Esophagus squamous epithelium (tissue), 5 donors: ENCODE data around the gene ZNF117. TPM values are rescaled to one million over a fixed set of nuclear protein-coding genes. Genes with fewer than 3 reads are reported as not detected.
"Not testable (repeated sequence)": the region's sequence is repeated elsewhere in the genome, so short reads cannot be mapped to it uniquely, and the experiment has no call there.

ENCODE experiments used
- DNase-seq: peaks from one replicate; lab custom pipeline; 2025; lab: John Stamatoyannopoulos, UW
- H3K27ac ChIP-seq, 4 donors: fragments of 200-600 bp; sonication (generic); one replicate each; pipeline ENCODE4 v1.5.1; 2016 to 2019; ENCODE audit warnings: mild to moderate bottlenecking in 1 of 4
- H3K27me3 ChIP-seq, 4 donors: fragments of 200-600 bp; sonication (generic); 1 replicate in 3 of 4; 2 replicates in 1 of 4; pipeline versions ENCODE4 v1.5.1 to v1.6.0; 2017 to 2021; ENCODE audit warnings: antibody characterized with exemption in 1 of 4
- H3K36me3 ChIP-seq, 3 donors: fragments of 200-600 bp; sonication (generic); one replicate each; pipeline ENCODE4 v1.5.1; 2016 to 2019
- H3K4me1 ChIP-seq, 3 donors: fragments of 200-600 bp; sonication (generic); one replicate each; pipeline ENCODE4 v1.5.1; 2017 to 2019
- H3K4me3 ChIP-seq, 4 donors: fragments of 200-600 bp; sonication (generic); 1 replicate in 3 of 4; 2 replicates in 1 of 4; pipeline ENCODE4 v1.5.1; 2016 to 2019; ENCODE audit warnings: mild to moderate bottlenecking in 2 of 4, moderate library complexity in 1 of 4
- H3K9me3 ChIP-seq, 3 donors: fragments of 200-600 bp; sonication (generic); one replicate each; pipeline ENCODE4 v1.5.1; 2016 to 2019
- POLR2A ChIP-seq, 4 donors: fragments of 450-650 bp; IDR thresholded peaks; one replicate each; pipeline ENCODE4 v1.6.1; 2017; ENCODE audit warnings: antibody characterized with exemption in 4 of 4, mild to moderate bottlenecking in 4 of 4, moderate library complexity in 3 of 4
- WGBS, 2 donors: methylation state at CpG; one replicate each; pipeline ENCODE4 v1.1.5; 2018; 5-methylcytosine and 5-hydroxymethylcytosine counted together
- intact Hi-C: fragments of 100-400 bp; cut with DNase I; formaldehyde crosslinking; loops from one replicate; pipeline ENCODE4 v1.15.0; 2022
- total RNA-seq, 4 donors: library from RNA; depleted of rRNA; stranded (reverse); fragments of >200 nt; gene quantifications; one replicate each; pipeline ENCODE4 v1.1.0, GENCODE V29; 2016
- TF ChIP-seq, protein P1 (sequence below), 6 experiments: fragments of 450-650 bp in 4 of 6; fragments of 200-600 bp in 2 of 6; sonication (generic) in 2 of 6; IDR thresholded peaks; one replicate each; pipeline ENCODE4 v1.5.1; 2016 to 2019; ENCODE audit warnings: antibody characterized with exemption in 6 of 6, mild to moderate bottlenecking in 4 of 6, moderate library complexity in 4 of 6
- donor health status: DM: yes; HTN: yes; CAD: no.

The ZNF117 gene
- total RNA-seq, 4 donors from 2014 or later, result 3.7 to 17.3 (median 10.9) TPM

DNA sequence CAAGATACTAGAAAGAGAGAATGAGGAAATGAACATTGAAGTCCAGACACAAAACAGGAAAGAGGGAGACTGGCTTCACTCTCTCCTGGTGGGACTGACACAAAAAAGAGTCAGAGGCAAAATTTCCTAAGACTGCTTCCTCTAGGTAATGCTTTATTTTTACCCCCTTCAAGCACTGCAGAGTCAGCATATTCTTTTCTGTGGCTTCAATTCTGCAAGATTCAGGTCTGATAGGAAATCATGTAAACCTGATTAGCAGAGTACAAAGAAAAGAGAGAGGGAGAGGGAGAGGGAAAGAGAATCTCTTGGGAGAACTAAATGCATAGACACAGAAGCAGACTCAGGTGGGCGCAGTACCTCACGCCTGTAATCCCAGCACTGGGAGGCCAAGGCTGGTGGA, 18.6 kb upstream of the ZNF117 start:
- WGBS, 2 donors, result 89 to 92% methylated on average over 2 of the region's 2 CpGs
- H3K27me3 ChIP-seq, H3K27ac ChIP-seq, H3K36me3 ChIP-seq, DNase-seq, intact Hi-C loops, H3K9me3 ChIP-seq, H3K4me3 ChIP-seq: not testable (repeated sequence)
- peaks cover 0 to 23% (median 12%) of the 10 kb centered on the region in 3 donors for H3K4me1 ChIP-seq

DNA sequence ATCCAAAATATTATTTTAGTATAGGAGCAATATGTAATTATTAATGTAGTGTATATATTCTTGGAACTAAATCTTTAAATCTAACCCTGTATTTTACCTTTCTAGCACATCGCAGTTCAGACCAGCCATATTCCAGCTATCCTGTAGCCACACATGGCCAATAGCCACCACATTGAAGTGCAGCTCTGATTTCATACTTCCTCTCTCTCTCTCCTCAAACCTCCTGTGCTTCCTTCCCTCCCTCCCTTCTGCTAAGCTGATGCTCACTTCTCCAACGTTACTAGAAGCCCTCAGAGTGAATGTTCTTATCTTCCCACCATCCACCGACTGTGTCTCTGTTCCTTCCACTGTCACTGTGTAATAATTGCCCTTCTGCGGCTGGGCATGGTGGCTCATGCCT, 16.2 kb upstream of the ZNF117 start:
- Histone ChIP-seq H3K36me3 (peaks cover 0 to 17% (median 0%) of the 10 kb centered on the region in 3 donors), H3K4me3 (peak overlapping the region in 3 of 4 donors; percentile 79 to 88 (median 81)), H3K4me1 (peaks cover 0 to 39% (median 12%) of the 10 kb centered on the region in 3 donors), H3K27ac (peak overlapping the region; percentile 89 to 93 (median 90))
- DNase-seq, intact Hi-C loops, H3K27me3 ChIP-seq, H3K9me3 ChIP-seq: not testable (repeated sequence)
- WGBS, 2 donors, result 54 to 61% methylated on average over 2 to 3 of the region's 4 CpGs

DNA sequence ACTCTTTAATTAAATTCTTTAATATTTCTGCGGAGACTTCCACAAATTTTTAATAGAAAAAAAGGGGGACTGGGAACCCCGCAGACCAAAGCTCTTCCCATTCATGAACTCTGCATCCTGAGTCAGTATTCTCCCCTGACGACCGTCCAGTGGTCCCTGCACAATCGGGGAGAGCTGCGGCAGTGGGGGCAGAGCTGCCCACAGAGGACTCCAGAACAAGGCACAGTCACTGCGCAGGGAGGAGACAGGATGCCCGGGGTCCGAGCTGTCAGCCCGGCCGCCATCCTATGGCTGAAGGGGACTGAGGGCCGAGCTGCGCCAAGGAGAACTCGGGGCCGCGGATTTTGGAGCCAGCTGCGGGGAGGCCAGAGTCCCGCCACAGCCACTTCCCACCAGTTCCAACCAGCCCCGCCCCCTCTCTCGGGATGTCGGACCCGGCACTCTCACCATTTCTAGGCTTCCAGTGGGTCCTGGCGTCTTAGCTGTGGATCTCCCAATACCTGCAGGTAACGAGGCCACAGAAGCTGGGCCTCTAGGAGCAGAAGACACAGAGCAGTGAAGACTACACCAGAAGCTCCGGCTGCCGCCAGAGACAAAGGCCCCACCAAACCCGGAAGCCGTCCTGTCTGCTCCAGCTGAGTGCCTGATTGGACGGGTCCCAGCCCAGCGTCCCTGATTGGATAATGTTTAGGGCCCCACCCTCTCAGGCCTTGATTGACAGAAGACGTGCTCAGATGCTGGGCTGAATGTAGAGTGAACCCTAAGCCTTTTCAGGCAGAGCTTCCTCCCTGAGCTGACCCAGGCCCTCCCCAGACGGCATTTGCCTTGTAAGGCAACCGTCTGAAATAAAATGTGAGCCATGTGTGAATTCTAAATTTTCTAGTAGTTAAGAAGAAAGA, 15.5 kb upstream of the ZNF117 start, which contains the start of gene ERV3-1:
ERV3-1 (minus strand) TSS at position 594 of the 899 bp plus-strand sequence. CDS start 13,661 bp downstream, outside the sequence.
- peak; percentile 94 for DNase-seq
- Histone ChIP-seq H3K9me3 (peaks cover 0 to 9% (median 0%) of the 10 kb centered on the region in 3 donors), H3K27me3 (no peaks in the 10 kb centered on the region), H3K4me1 (peaks cover 0 to 45% (median 12%) of the 10 kb centered on the region in 3 donors), H3K36me3 (peaks cover 0 to 24% (median 0%) of the 10 kb centered on the region in 3 donors), H3K4me3 (peak within 1 kb of the TSS; percentile 71 to 88 (median 80)), H3K27ac (peak within 1 kb of the TSS; percentile 89 to 93 (median 90))
- intact Hi-C loops, result no loop called here
- 1 to 9% methylated on average over 7 to 22 of the region's 33 CpGs for WGBS, 2 donors
- peak in 3 of 4 donors; percentile 73 to 97 (median 95) for TF ChIP-seq POLR2A (IDR thresholded peaks at IDR 0.05)
- TF ChIP-seq, protein P1, sequence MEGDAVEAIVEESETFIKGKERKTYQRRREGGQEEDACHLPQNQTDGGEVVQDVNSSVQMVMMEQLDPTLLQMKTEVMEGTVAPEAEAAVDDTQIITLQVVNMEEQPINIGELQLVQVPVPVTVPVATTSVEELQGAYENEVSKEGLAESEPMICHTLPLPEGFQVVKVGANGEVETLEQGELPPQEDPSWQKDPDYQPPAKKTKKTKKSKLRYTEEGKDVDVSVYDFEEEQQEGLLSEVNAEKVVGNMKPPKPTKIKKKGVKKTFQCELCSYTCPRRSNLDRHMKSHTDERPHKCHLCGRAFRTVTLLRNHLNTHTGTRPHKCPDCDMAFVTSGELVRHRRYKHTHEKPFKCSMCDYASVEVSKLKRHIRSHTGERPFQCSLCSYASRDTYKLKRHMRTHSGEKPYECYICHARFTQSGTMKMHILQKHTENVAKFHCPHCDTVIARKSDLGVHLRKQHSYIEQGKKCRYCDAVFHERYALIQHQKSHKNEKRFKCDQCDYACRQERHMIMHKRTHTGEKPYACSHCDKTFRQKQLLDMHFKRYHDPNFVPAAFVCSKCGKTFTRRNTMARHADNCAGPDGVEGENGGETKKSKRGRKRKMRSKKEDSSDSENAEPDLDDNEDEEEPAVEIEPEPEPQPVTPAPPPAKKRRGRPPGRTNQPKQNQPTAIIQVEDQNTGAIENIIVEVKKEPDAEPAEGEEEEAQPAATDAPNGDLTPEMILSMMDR (IDR thresholded peaks at IDR 0.05), result no peak

- WGBS, 2 donors, result 57 to 73% methylated on average over 1 of the region's 1 CpG
- Histone ChIP-seq H3K4me3 (peak overlapping the region; percentile 71 to 88 (median 80)), H3K4me1 (peaks cover 5 to 60% (median 20%) of the 10 kb centered on the region in 3 donors), H3K36me3 (peaks cover 0 to 31% (median 0%) of the 10 kb centered on the region in 3 donors), H3K9me3 (peaks cover 0 to 25% (median 0%) of the 10 kb centered on the region in 3 donors), H3K27me3 (no peaks in the 10 kb centered on the region), H3K27ac (peak overlapping the region in 1 of 4 donors; percentile 93)
- intact Hi-C loops, result no loop called here
- no peak for TF ChIP-seq POLR2A (IDR thresholded peaks at IDR 0.05)
- TF ChIP-seq, protein P1 (IDR thresholded peaks at IDR 0.05), result no peak
- DNase-seq, result no peak
Observed at GRCh38 chr7:65004575-65004974, 13.7 kb upstream of the ZNF117 start.

DNA sequence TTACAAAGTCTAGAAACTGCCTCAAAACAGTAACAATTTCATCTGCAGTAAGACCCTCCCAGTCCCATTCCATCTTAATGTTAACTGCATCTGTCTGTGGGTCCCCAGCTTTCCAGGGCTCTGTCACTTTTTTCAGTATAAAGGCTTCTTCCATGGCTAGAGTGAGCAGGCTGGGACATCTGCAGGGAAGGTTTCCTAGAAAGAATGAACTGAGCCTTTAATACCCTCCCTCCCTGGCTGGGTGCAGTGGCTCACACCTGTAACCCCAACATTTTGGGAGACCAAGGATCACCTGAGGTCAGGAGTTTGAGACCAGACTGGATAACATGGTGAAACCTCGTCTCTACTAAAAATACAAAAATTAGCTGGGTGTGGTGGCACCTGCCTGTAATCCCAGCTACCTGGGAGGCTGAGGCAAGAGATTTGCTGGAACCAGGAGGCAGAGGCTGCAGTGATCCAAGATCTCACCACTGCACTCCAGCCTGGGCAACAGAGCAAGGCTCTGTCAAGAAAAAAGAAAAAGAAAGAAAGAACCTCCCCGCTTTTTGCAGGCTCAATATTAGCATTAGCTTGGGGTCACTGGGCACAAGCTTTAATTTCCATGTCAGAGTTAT, 12.2 kb upstream of the ZNF117 start:
- no peak for TF ChIP-seq POLR2A (IDR thresholded peaks at IDR 0.05)
- TF ChIP-seq, protein P1 (IDR thresholded peaks at IDR 0.05), result no peak
- intact Hi-C loops, result no loop called here
- 93 to 100% methylated on average over 1 to 2 of the region's 2 CpGs for WGBS, 2 donors
- peaks cover 0 to 36% (median 7%) of the 10 kb centered on the region in 3 donors for H3K9me3 ChIP-seq
- H3K27ac ChIP-seq, result no peak overlapping the region
- peaks cover 0 to 39% (median 0%) of the 10 kb centered on the region in 3 donors for H3K36me3 ChIP-seq
- H3K4me1 ChIP-seq, result peaks cover 6 to 75% (median 28%) of the 10 kb centered on the region in 3 donors
- no peaks in the 10 kb centered on the region for H3K27me3 ChIP-seq
- no peak for DNase-seq
- peak overlapping the region in 1 of 4 donors; percentile 10 for H3K4me3 ChIP-seq
